ENCODE data around the gene CHN2.
"Not testable (repeated sequence)": the region's sequence is repeated elsewhere in the genome, so short reads cannot be mapped to it uniquely, and the experiment has no call there.

CHN2 gene

GRCh38 chr7:29190349-29191045 lies 4.1 kb upstream of the CHN2 start:
- no peak for DNase-seq

- DNase-seq, result no peak
These were observed 2.3 kb upstream of the CHN2 start for GRCh38 chr7:29192323-29192722.

- DNase-seq, result no peak
These were observed 1.8 kb upstream of the CHN2 start for GRCh38 chr7:29192811-29193210.

- DNase-seq, result no peak
These were observed 1.0 kb upstream of the CHN2 start for GRCh38 chr7:29193316-29194205.

- no peak for DNase-seq
These were observed 375 bp upstream of the CHN2 start for GRCh38 chr7:29194206-29194593.

GRCh38 chr7:29196191-29196590 lies 1.6 kb downstream of the CHN2 start:
- DNase-seq, result no peak

- peak in 1 of 2 experiments; percentile 19 for DNase-seq
These were observed 2.5 kb downstream of the CHN2 start for GRCh38 chr7:29196971-29197595.

GRCh38 chr7:29197916-29198315 lies 3.3 kb downstream of the CHN2 start:
- no peak for DNase-seq

GRCh38 chr7:29199776-29200175 lies 5.2 kb downstream of the CHN2 start:
- DNase-seq, result no peak

- DNase-seq, result no peak
These were observed 8.1 kb downstream of the CHN2 start for GRCh38 chr7:29202651-29203069.

- DNase-seq, result no peak
These were observed 10.1 kb downstream of the CHN2 start for GRCh38 chr7:29204491-29205272.

GRCh38 chr7:29207162-29207801 lies 12.7 kb downstream of the CHN2 start:
- peak; percentile 6 to 22 for DNase-seq

GRCh38 chr7:29208410-29209250 lies 14.1 kb downstream of the CHN2 start:
- no peak for DNase-seq

- no peak for DNase-seq
These were observed 15.2 kb downstream of the CHN2 start for GRCh38 chr7:29209745-29210144.

GRCh38 chr7:29212736-29213135 lies 18.2 kb downstream of the CHN2 start:
- not testable (repeated sequence) for DNase-seq

- no peak for DNase-seq
These were observed 19.5 kb downstream of the CHN2 start for GRCh38 chr7:29214056-29214455.

GRCh38 chr7:29214816-29215215 lies 20.2 kb downstream of the CHN2 start:
- no peak for DNase-seq

- no peak for DNase-seq
These were observed 21.6 kb downstream of the CHN2 start for GRCh38 chr7:29216128-29216527.

GRCh38 chr7:29217113-29217512 lies 22.5 kb downstream of the CHN2 start:
- no peak for DNase-seq

GRCh38 chr7:29224726-29225125 lies 30.2 kb downstream of the CHN2 start:
- no peak for DNase-seq

GRCh38 chr7:29228289-29229011 lies 33.9 kb downstream of the CHN2 start:
- no peak for DNase-seq

Data from AML-193 (cell line).